Measurements from ENCODE around the gene MCM9.

Gene MCM9

DNA sequence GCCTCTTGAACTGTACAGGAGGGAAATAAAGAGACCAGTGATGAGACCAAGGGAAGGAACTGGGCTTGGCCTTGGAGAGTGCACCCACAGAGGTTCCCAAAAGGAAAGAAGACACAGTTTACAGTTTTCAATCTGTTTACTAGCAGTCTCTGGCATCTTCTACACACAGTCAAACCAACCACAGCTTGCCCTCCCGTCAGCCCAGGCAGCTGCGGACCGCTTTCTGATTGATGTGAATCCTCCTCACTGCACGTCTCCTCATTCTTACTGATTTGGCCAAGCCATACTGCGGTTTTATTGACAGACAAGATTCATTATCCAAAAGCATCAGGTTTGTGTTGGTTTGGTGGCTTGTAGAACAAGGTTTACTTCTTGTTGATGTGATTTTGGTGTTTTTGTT lies 145.5 kb downstream of the MCM9 start:
- TF ChIP-seq SIN3A (IDR thresholded peaks at IDR 0.05; ENCODE audit: borderline replicate concordance, insufficient read depth, low read length) = no peak
- no peak for TF ChIP-seq FOXP2 (optimal IDR thresholded peaks at IDR 0.05; ENCODE audit: borderline replicate concordance, extremely low read depth, extremely low read length, insufficient read depth)
- TF ChIP-seq TAF1 (IDR thresholded peaks at IDR 0.05; ENCODE audit: borderline replicate concordance, insufficient read depth, low read length) = no peak
- TF ChIP-seq, protein P1, sequence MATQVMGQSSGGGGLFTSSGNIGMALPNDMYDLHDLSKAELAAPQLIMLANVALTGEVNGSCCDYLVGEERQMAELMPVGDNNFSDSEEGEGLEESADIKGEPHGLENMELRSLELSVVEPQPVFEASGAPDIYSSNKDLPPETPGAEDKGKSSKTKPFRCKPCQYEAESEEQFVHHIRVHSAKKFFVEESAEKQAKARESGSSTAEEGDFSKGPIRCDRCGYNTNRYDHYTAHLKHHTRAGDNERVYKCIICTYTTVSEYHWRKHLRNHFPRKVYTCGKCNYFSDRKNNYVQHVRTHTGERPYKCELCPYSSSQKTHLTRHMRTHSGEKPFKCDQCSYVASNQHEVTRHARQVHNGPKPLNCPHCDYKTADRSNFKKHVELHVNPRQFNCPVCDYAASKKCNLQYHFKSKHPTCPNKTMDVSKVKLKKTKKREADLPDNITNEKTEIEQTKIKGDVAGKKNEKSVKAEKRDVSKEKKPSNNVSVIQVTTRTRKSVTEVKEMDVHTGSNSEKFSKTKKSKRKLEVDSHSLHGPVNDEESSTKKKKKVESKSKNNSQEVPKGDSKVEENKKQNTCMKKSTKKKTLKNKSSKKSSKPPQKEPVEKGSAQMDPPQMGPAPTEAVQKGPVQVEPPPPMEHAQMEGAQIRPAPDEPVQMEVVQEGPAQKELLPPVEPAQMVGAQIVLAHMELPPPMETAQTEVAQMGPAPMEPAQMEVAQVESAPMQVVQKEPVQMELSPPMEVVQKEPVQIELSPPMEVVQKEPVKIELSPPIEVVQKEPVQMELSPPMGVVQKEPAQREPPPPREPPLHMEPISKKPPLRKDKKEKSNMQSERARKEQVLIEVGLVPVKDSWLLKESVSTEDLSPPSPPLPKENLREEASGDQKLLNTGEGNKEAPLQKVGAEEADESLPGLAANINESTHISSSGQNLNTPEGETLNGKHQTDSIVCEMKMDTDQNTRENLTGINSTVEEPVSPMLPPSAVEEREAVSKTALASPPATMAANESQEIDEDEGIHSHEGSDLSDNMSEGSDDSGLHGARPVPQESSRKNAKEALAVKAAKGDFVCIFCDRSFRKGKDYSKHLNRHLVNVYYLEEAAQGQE (IDR thresholded peaks at IDR 0.05; ENCODE audit: insufficient read depth in 1 of 2, low read depth in 2 of 2, low read length in 2 of 2) = no peak
- TF ChIP-seq POLR2AphosphoS5 (IDR thresholded peaks at IDR 0.05; ENCODE audit: low read depth, low read length) = no peak

DNA sequence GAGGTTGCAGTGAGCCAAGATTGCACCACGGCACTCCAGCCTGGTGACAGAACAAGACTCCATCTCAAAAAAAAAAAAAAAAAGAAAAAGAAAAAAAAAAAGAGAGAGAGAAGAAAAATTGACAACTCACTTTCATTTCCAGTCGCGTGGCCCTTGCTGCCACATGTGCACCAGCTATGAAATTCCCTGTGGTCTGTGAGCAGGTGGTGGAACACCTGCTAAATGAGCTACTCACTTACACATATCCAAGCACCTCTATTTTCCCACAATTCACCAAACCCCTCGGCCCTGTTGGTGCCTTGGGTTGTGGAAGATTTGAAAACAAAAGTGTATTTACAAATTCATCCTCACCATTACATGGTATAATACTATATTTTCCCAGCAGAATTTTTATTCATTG lies 146.3 kb downstream of the MCM9 start:
- TF ChIP-seq, protein P1 (IDR thresholded peaks at IDR 0.05; ENCODE audit: insufficient read depth in 1 of 2, low read depth in 2 of 2, low read length in 2 of 2) = no peak
- TF ChIP-seq SIN3A (IDR thresholded peaks at IDR 0.05; ENCODE audit: borderline replicate concordance, insufficient read depth, low read length) (no peak), POLR2AphosphoS5 (IDR thresholded peaks at IDR 0.05; ENCODE audit: low read depth, low read length) (no peak), TAF1 (IDR thresholded peaks at IDR 0.05; ENCODE audit: borderline replicate concordance, insufficient read depth, low read length) (no peak), FOXP2 (optimal IDR thresholded peaks at IDR 0.05; ENCODE audit: borderline replicate concordance, extremely low read depth, extremely low read length, insufficient read depth) (no peak)

DNA sequence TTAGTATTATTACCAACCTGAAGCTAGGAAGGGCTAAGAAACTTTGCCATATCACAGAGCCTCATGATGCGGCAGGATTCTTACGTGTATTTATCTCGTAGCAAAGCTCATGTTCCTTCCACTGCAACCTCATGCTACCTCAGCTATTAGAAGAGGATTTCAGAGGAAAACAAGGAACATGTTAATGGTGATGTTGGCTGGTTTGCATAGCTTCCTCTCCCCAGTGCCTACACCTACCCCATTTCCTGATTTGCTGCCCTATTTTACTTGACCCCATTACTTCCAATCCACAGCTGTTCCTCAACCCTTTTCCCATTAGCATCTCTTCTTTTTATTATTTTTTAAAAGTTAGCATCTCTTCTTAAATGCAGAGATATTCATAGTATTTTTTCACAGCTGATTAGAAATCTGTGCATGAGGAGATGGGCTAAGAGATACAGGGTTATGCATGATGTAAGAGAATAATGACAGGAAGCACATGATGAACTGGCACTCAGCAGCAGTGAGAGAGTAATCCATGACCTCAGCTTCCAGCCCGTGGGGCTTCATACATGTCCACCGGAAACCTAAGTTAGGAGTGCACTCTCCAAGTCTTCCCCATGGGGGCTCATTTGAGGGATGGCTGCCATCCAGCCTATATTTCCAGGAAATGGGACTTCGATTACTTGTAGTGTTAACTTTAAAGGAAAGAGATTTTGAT lies 147.1 kb downstream of the MCM9 start:
- TF ChIP-seq TAF1 (IDR thresholded peaks at IDR 0.05; ENCODE audit: borderline replicate concordance, insufficient read depth, low read length) (no peak), POLR2AphosphoS5 (IDR thresholded peaks at IDR 0.05; ENCODE audit: low read depth, low read length) (no peak), FOXP2 (optimal IDR thresholded peaks at IDR 0.05; ENCODE audit: borderline replicate concordance, extremely low read depth, extremely low read length, insufficient read depth) (no peak), SIN3A (IDR thresholded peaks at IDR 0.05; ENCODE audit: borderline replicate concordance, insufficient read depth, low read length) (0 out of 2 replicates have a peak, but pooled peaks have one; percentile 34)
- TF ChIP-seq, protein P1 (IDR thresholded peaks at IDR 0.05; ENCODE audit: insufficient read depth in 1 of 2, low read depth in 2 of 2, low read length in 2 of 2) = no peak

DNA sequence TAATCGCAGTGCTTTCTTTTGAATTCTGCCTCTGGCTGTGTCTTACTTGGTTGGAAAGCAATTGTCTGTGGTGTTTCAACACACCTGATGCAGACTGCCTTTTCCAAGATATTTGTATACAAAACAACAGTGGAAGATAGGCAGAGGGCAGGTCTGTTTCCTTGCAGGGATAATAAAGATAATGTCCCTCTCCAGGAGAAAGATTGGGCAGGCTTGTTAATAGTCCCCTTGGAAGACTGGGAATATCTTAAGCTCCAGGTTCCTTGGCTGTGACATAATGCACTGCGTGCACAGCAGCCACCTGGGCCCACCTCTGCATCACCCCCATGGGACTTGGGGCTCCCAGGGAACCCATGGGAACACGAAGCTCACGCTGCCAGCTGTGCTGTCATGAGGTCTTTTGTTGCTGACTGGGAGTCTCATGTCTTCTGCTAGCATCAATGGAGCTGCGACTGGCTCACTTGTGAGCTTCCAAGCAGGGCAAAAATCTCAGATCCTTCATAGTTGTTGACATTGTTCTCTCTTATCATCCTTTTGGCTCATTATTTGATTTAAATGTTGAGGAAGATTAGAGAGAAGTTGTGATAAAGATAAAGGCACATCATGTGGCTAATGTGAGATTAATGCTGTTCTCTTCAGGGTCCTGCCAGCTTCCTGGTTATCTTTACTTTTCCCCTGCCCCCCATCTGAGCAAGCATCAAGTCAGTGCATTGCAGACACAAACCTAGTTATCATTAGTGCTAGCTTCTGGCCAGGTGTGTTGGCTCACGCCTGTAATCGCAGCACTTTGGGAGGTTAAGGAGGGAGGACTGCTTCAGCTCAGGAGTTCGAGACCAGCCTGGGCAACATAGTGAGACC lies 148.1 kb downstream of the MCM9 start:
- no peak for TF ChIP-seq POLR2AphosphoS5 (IDR thresholded peaks at IDR 0.05; ENCODE audit: low read depth, low read length)

DNA sequence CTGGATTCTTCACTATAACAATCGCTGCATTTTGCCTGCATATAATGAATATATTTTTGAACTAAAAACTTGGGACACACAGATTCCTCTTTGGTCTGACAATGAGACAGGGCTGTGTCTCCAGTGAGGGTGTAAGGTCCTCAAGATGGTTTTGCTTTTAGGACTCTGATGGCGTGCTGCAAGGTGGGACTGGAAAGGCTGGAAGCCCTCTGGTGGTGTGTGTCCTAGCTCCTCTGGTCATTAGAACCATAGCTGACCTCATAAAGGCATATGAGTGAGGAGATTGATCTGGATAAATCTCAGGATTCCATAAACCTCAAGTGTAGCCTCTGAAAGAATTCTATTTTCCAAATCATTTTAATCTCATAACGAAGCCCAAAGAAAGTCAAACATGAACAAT lies 149.4 kb downstream of the MCM9 start:
- TF ChIP-seq SIN3A (IDR thresholded peaks at IDR 0.05; ENCODE audit: borderline replicate concordance, insufficient read depth, low read length) = no peak
- TF ChIP-seq, protein P1 (IDR thresholded peaks at IDR 0.05; ENCODE audit: insufficient read depth in 1 of 2, low read depth in 2 of 2, low read length in 2 of 2) = no peak
- TF ChIP-seq FOXP2 (optimal IDR thresholded peaks at IDR 0.05; ENCODE audit: borderline replicate concordance, extremely low read depth, extremely low read length, insufficient read depth) = no peak
- TF ChIP-seq POLR2AphosphoS5 (IDR thresholded peaks at IDR 0.05; ENCODE audit: low read depth, low read length) = no peak
- TF ChIP-seq TAF1 (IDR thresholded peaks at IDR 0.05; ENCODE audit: borderline replicate concordance, insufficient read depth, low read length) = no peak
